HepG2 (cell line): Measurements from ENCODE around the gene BTRC. TPM values are rescaled to one million over a fixed set of nuclear protein-coding genes. Genes with fewer than 3 reads are reported as not detected.

ENCODE experiments used
- ATAC-seq: fragments of 200-7000 bp; cut with Tn5 transposase; 3 replicates; pipeline ENCODE4 v1.9.1; 2020; ENCODE audit warnings: mild to moderate bottlenecking, moderate library complexity
- BruUV-seq: library from RNA; stranded (reverse); fragments of 400-500 nt; replicated peaks from 2 replicates; lab custom pipeline; 2021; lab: Mats Ljungman, UMichigan
- CTCF ChIA-PET: fragments of 300-600 bp; formaldehyde crosslinking; extraction: SDS; loops from one replicate; lab custom pipeline; 2021; ENCODE audit warnings: low total read pairs, inconsistent platforms, low intra/inter-chr PET ratio; lab: Yijun Ruan, JAX
- POLR2A ChIA-PET: fragments of 350-600 bp; sonication (Branson Sonifier 250); formaldehyde crosslinking; loops from one replicate; lab custom pipeline; 2020; ENCODE audit warnings: antibody characterized with exemption, inconsistent platforms; lab: Yijun Ruan, JAX
- DNase-seq: peaks from one replicate; pipeline ENCODE4 v3.0.0-alpha.2; 2015; ENCODE audit warnings: low spot score
- FAIRE-seq: peaks from 3 replicates; lab custom pipeline; 2011; peaks lifted over from hg19 to GRCh38; lab: Jason Lieb, UNC
- H2AFZ ChIP-seq: one replicate; pipeline ENCODE4 v1.6.1; 2011; ENCODE audit warnings: low read length, inconsistent platforms
- H3K27ac ChIP-seq: fragments of 300-600 bp; 3 replicates; pipeline ENCODE4 v1.8.0; 2011; ENCODE audit warnings: mixed run types, mild to moderate bottlenecking, mixed read lengths, low read length, inconsistent platforms; ENCODE audit not compliant: insufficient read depth; ENCODE audit errors: extremely low read length
- H3K27me3 ChIP-seq, 2 experiments: fragments of 200-600 bp in 1 of 2; 2 replicates in 1 of 2; 3 replicates in 1 of 2; pipeline versions ENCODE4 v1.6.0 to v1.8.0; 2011; ENCODE audit warnings: low read length in 2 of 2, mild to moderate bottlenecking in 2 of 2, moderate library complexity in 2 of 2, inconsistent platforms in 1 of 2; ENCODE audit not compliant: insufficient read depth in 2 of 2, control insufficient read depth in 1 of 2
- H3K36me3 ChIP-seq, 2 experiments: fragments of 200-600 bp in 1 of 2; replicated peaks in 1 of 2; 2 replicates in 1 of 2; 3 replicates in 1 of 2; pipeline versions ENCODE4 v1.5.1 to v1.8.0; 2011; ENCODE audit warnings: low read length in 2 of 2, inconsistent platforms in 1 of 2; ENCODE audit not compliant: insufficient read depth in 2 of 2, control insufficient read depth in 1 of 2
- H3K4me1 ChIP-seq: 2 replicates; pipeline ENCODE4 v1.5.1; 2012; ENCODE audit warnings: low read length, inconsistent platforms; ENCODE audit not compliant: insufficient read depth
- H3K4me2 ChIP-seq: 2 replicates; pipeline ENCODE4 v1.6.0; 2011; ENCODE audit warnings: low read depth, low read length, inconsistent platforms
- H3K4me3 ChIP-seq, 3 experiments: fragments of 200-600 bp in 1 of 3; sonication (generic), shearing (Covaris generic) in 1 of 3; replicated peaks in 1 of 3; 2 replicates each; pipeline ENCODE4 v1.5.1; 2011 to 2016; ENCODE audit warnings: low read length in 3 of 3, inconsistent platforms in 2 of 3, low read depth in 2 of 3, mild to moderate bottlenecking in 2 of 3, control low read depth in 1 of 3, mixed read lengths in 1 of 3; ENCODE audit not compliant: insufficient read depth in 1 of 3
- H3K79me2 ChIP-seq: one replicate; pipeline ENCODE4 v1.6.1; 2011; ENCODE audit warnings: low read length, inconsistent platforms; ENCODE audit not compliant: insufficient read depth
- H3K9ac ChIP-seq: 2 replicates; pipeline ENCODE4 v1.6.0; 2011; ENCODE audit warnings: mild to moderate bottlenecking, low read depth, low read length, inconsistent platforms; ENCODE audit not compliant: insufficient read depth
- H3K9me3 ChIP-seq: 2 replicates; pipeline ENCODE4 v1.5.1; 2012; ENCODE audit warnings: mild to moderate bottlenecking, low read length
- H4K20me1 ChIP-seq: 2 replicates; pipeline ENCODE4 v1.6.0; 2011; ENCODE audit warnings: inconsistent platforms, mild to moderate bottlenecking, low read length, moderate library complexity; ENCODE audit not compliant: insufficient read depth
- NPAS2 ChIP-seq: sonication (generic); formaldehyde crosslinking; IDR thresholded peaks from 2 replicates; pipeline ENCODE4 v1.8.0; 2022; ENCODE audit warnings: mild to moderate bottlenecking, missing genetic modification reagents, borderline replicate concordance
- PAXIP1 ChIP-seq: sonication (generic); formaldehyde crosslinking; conservative IDR thresholded peaks from 2 replicates; pipeline ENCODE4 v1.4.0; 2020; ENCODE audit warnings: mild to moderate bottlenecking, missing genetic modification reagents, moderate library complexity
- TBL1XR1 ChIP-seq: fragments of 150-350 bp; IDR thresholded peaks from 2 replicates; pipeline ENCODE4 v1.6.1; 2014; ENCODE audit warnings: borderline replicate concordance, low read length; ENCODE audit not compliant: partially characterized antibody
- TBX3 ChIP-seq: fragments of 450-650 bp; IDR thresholded peaks from 2 replicates; pipeline ENCODE4 v1.6.1; 2017; ENCODE audit warnings: antibody characterized with exemption, mild to moderate bottlenecking, inconsistent platforms, borderline replicate concordance
- ZHX2 ChIP-seq, 2 experiments: sonication (generic) in 1 of 2; formaldehyde crosslinking in 1 of 2; IDR thresholded peaks; 2 replicates each; pipeline versions ENCODE4 v1.6.1 to v1.9.0; 2014 to 2022; ENCODE audit warnings: antibody characterized with exemption in 1 of 2, borderline replicate concordance in 1 of 2, inconsistent platforms in 1 of 2, low read depth in 1 of 2, missing genetic modification reagents in 1 of 2
- ZNF792 ChIP-seq: IDR thresholded peaks from 2 replicates; pipeline ENCODE4 v1.6.1; 2016
- WGBS: methylation state at CpG from one replicate; pipeline ENCODE4 v1.1.6; 2017; ENCODE audit warnings: low lambda C conversion rate; 5-methylcytosine and 5-hydroxymethylcytosine counted together
- in situ Hi-C: cut with HindIII; loops from 2 replicates; pipeline ENCODE4 v1.10.0; 2017; ENCODE audit warnings: low pct_unique_long_range_greater_than_20kb; ENCODE audit not compliant: extremely low pct_ligation_motif_present
- intact Hi-C: fragments of 100-400 bp; cut with micrococcal nuclease; formaldehyde crosslinking; loops from one replicate; pipeline ENCODE4 v1.10.0; 2022; ENCODE audit not compliant: unreplicated experiment
- polyA plus RNA-seq, 8 experiments: library from polyadenylated mRNA; depleted of rRNA in 3 of 8; stranded (reverse) in 7 of 8; unstranded in 1 of 8; fragments of >200 nt; fragmentation: Illumina TruSeq in 4 of 8; extraction: Trizol in 4 of 8; gene quantifications; 2 replicates each; pipeline versions ENCODE4 v1.2.1 to v1.2.3, GENCODE V29; 2011 to 2016; ENCODE audit warnings: low read depth in 4 of 8, missing spikeins in 1 of 8, mixed read lengths in 1 of 8; ENCODE audit not compliant: insufficient read depth in 1 of 8
- total RNA-seq, 5 experiments: library from RNA; depleted of rRNA; stranded (reverse); fragments of >200 nt; fragmentation: Illumina TruSeq; extraction: Trizol; gene quantifications; 2 replicates each; pipeline ENCODE4 v1.2.3, GENCODE V29; 2016; ENCODE audit warnings: low read depth in 1 of 5

The BTRC gene
- total and polyA plus RNA-seq, 2 of the 13 experiments (the other 11 are each of a cell fraction or from before 2014, with no cell fraction given), result 12.0 to 14.4 TPM

- TF ChIP-seq PAXIP1 (CRISPR knock-in tag) (no peak), NPAS2 (CRISPR knock-in tag) (no peak), TBX3 (no peak), ZNF792 (CRISPR knock-in tag) (no peak), TBL1XR1 (no peak), ZHX2 (IDR thresholded peaks at IDR 0.05; ENCODE audit: low read depth) (no peak), ZHX2 (CRISPR knock-in tag; IDR thresholded peaks at IDR 0.05; ENCODE audit: borderline replicate concordance) (no peak)
- Histone ChIP-seq H3K4me3 (no peak overlapping the region), H3K27ac (no peak overlapping the region), H3K27me3 (peaks cover 2 to 70% of the 10 kb centered on the region in 2 experiments; a peak in 3 of 5 replicates), H3K4me1 (no peaks in the 10 kb centered on the region), H3K9me3 (no peaks in the 10 kb centered on the region), H4K20me1 (no peaks in the 10 kb centered on the region), H2AFZ (no peak overlapping the region), H3K4me2 (no peak overlapping the region), H3K9ac (no peak overlapping the region), H3K79me2 (no peaks in the 10 kb centered on the region), H3K36me3 (no peaks in the 10 kb centered on the region)
- intact Hi-C loops (no loop called here), in situ Hi-C loops (loop anchor here (10.0 kb wide), 1 partner anchor 137 kb away; no protein-coding TSS in a partner anchor)
- DNase-seq (no peak), FAIRE-seq (no peak), ATAC-seq (no peak)
- WGBS, result 6% methylated on average over 2 of the region's 2 CpGs
- CTCF ChIA-PET, result no interaction called here
- BruUV-seq, result no TSS peak
- POLR2A ChIA-PET, result no interaction called here
Measured at GRCh38 chr10:101308051-101308450, 45.9 kb upstream of the BTRC start.
